Activated CD4-positive, alpha-beta T cell treated with anti-CD3 and anti-CD28 coated beads, Interleukin-2, Interleukin-4, amounts not matched to agents 100 ng/mL and 50 ng/mL, durations not matched to agents 16 hours and 8 hours (primary cell): ENCODE results near the gene ADTRP.

Source experiments
- DNase-seq: peaks from one replicate; pipeline ENCODE4 v3.0.0-alpha.2; 2020; ENCODE audit warnings: low spot score

The ADTRP gene

GRCh38 chr6:11722805-11723631 is 55.6 kb downstream of the ADTRP start:
- DNase-seq: no peak

DNA sequence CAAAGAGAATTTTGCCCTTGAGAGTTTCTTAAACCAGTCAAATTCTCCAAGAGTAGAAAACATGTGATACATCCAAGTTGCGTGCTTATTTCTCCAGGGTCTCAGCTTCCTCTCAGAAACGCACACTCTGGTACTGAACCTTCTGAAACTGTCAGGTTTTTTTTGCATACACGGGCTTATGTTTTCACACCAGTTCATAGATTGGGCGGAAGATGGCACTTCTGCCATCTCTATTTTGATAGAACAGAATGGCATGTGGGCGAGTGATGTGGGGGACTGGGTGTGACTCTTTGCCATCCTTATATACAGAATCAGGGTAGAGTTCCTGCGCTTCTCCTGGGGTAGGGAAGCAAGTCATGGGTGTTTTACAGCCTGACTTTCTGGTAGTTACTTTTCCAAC is 56.4 kb downstream of the ADTRP start:
- DNase-seq: no peak

DNA sequence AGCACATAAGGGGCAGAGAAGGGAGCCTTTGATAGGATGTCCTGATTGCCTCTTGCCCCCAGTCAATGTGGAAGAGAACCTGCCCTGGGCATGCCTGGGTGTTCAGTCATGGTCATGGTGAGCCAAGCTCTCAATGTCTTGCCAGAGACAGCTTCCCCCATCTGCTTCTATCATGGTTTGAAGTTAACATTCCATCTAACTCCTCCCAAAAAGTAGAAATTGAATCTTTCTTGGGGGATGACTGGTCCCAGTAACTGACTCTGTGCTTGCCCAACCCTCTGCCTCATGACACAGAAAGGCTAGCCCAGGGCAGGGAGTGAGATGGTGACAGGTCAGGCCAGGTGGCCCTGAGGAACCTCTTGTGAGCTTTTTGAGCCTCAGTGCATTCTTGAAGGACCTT is 60.1 kb downstream of the ADTRP start:
- DNase-seq: no peak

DNA sequence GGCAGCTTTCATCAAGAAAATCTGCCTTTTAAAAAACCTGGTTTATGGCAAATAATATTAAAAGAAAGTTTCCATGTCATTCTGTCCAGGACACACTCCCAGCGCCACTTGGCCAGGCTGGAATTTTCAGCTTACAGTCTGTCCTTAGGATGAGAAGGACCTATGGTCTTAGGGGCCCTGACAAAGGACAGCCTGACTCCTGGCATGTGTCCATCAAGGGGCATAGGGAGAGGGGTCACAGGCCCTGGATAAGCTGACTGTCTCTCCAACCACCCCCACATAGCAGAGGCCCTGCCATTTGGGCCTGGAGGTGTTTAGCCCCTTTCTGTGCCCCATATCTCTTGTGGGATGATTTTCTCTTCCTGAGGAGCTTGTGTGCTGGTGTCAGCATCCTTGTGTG is 60.6 kb downstream of the ADTRP start:
- no peak for DNase-seq

DNA sequence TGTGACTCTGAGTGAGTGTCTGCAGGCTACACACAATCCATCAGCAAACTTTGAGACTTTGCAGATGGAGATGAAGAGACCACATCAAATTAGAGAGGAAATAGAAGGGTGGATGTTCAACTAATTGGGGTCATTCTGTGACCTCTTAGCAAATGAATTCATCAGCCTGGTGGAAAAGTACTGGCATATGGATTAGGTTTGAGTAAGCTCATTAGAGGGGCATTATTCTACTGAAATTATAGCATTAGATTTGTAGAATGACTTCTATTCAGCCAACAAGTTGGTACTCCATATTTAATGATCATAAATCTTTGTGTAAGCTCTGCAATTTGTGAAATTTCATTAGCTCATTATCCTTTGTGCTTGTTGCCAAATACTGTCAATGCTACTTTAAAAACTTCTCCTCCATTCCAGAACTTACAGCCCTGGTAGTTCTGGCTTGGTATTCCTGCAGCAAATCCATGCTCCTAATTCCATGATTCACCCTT is 63.8 kb downstream of the ADTRP start:
- DNase-seq: no peak

- no peak for DNase-seq
Measured at GRCh38 chr6:11714116-11714797, 64.3 kb downstream of the ADTRP start.

DNA sequence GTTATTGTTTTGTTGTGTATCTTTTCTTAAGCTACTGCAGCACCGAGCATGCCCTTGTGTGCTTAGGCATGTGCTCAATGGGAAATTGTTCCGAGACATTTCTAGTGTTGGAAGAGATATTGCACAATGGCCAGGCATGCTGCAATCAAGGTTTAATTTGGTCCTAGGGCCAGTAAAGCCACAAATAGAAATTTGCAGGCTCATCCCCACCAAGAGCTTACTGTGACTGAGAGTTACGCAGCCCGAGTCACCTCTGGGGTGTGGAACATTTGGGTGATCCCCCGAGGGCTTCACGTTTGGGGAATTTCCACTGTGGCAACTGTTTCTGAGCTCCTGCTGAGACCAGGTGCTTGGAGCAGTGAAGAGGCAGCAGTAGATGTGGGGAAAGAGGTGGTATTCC is 65.8 kb downstream of the ADTRP start:
- no peak for DNase-seq

GRCh38 chr6:11711984-11712711 is 66.5 kb downstream of the ADTRP start:
- no peak for DNase-seq

DNA sequence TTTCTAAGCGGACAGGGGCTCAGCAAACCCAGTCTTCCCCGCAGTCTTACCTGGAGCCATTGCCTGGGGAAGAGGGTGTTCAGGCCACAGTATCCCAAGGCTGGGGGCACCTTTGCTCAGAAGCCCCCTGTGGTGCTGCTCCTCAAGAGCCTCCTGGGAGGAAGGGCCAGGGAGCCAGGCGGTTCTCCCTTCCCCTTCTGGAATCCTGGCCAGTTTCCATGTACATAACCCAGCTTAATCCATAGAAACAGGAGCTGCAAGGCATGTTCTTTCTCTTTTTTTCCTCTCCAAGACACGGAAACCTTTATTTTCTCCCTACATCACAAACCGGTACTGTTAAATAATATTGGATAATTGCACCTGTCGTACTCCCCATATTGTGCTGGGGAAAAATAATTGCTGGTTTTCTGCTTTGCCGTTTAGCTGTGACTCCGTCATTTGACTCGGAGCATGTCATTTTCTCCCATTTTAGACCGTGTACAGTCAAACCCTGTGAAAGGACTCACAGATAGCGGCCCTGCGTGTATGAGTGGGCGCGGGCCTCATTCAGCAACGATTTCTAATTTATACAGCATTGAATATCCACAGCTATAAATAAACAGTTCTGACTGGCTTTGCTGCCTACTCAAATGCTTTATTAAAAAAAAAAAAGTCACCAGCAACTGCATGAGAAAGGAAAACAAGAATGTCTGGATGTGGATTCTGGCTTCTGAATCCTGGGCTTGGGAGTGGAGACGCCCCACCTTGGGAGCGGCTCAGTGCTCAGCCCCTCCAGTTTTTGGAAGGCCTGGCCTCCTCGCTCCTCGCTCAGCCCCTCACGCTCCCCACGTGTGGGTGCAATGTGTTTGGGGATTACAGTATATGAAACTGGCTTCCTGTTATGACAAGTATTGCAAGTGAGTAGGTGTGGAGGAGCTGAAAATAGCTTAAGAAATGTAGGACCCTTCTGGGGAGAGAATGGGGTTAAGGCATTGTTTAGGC is 67.3 kb downstream of the ADTRP start:
- peak; percentile 79 for DNase-seq

DNA sequence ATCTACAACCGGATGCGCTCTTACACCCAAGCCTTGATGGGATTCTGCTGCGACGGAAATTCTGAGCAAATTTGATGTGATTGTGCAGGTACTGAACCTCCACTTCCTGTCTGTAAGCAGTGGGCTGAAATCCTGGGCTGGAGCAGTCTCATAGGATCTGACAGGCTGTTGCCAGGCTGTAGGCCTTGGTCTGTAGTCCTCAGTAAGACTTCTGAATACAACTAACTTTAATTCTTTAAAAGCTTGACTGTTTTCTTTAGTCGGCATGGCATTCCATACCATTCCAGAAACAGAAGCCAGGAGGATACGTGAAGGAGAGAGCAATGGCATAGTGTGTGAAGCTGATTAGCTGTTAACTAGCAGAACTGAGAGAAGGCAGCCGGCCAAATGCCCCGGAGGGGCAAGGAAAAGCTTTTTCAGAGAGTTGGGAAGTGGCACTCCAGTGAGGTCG is 68.3 kb downstream of the ADTRP start:
- DNase-seq: no peak

- DNase-seq: no peak
Measured at GRCh38 chr6:11706171-11706570, 72.4 kb downstream of the ADTRP start.

DNA sequence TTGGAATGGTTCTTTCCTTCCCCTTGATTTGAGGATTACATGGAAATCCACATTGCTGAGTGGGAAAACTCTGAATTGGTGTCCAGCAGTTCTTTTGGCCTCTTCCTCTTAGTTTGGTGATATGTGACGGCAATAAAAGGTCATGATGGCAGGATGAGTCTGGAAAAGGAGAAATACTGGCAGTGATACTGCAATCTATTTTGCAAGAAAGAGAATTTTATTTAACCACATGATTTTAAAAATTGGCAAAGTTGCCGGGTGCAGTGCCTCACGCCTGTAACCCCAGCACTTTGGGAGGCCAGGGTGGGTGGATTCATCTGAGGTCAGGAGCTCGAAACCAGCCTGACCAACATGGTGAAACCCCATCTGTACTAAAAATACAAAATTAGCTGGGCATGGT is 73.1 kb downstream of the ADTRP start:
- DNase-seq: no peak

DNA sequence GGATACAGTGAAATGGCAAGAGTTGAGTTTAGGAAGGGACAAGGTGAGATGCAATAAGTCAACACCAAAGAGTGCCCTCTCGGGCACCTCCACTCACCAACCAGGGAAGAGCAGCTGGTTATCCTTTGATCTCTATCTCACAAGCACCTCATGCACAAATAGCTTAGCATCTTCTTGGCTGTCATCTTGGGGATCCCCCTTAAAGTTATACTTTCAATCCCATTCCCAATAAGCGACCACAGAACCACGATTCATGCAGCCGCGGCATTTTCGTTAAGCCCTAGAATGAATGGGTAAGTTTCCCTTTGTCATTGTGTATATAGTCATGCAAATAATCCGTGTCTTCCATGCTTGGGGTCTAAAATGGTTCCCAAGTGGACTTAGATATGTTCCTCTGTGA is 73.5 kb downstream of the ADTRP start:
- DNase-seq: no peak

GRCh38 chr6:11703725-11704124 is 74.9 kb downstream of the ADTRP start:
- no peak for DNase-seq

DNA sequence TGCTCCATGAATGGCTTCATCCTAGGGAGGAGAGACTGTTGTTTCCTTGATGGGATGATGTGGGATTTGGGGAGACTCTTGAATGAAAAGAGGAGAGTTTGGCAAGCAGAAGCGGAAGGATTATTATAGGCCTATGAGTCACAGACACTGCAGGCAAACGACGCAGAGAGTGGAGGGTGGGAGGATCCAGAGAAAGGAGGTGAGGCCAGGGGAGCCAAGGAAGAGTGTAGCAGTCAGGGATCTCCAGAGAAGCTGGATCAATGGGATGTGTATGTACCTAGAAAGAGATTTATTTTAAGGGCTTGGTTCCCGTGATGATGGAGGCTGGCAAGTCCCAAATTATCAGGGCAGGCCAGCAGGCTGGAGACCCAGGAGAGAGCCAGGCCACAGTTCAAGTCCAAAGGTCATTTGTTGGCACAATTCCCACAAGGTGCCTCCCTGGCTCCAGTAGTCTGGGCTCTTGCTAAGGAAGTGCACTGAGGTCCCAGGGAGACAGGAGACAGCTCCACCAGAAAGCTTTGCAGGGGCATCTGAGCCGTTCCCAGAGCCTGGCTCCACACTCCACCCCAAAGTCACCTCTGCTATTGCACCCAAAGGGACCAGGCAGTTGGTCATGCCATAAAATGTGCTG is 76.0 kb downstream of the ADTRP start:
- no peak for DNase-seq

DNA sequence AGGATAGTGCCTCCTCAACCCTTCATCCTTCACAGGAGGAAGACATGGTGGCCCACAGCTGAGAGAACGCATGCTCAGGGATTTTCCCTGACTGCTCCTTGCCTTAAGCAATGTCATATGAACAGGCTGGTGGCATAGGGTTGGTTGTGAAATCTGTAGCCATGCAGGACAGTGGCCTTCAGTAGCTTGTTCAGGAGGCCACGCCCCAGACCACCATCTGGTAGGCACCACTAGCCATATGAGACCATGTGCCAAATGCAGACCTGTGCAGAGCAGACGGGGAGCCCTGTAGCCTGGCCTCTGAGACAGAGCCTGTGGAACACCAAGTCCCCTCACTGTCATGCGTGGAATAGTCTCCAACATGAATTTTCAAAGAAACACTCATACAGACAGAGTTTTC is 76.5 kb downstream of the ADTRP start:
- DNase-seq: no peak

DNA sequence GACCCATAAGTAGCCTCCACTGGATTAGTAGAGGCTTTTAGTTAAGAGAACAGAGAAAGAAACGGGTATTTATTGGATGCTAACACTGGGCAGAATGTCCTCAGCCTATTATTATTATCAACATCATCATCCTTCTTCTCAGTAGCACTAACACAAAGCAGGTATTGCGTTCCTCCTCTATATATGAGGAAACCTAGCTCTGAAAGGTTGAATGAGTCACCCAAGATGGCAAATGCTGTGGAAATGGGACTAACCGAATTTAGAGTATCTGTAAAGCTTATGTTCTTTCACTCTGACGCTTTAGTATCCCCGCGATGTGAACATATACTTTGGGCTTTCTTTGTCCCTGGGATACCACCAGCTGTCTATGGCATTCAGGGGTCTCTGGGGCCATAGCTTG is 77.0 kb downstream of the ADTRP start:
- DNase-seq: no peak

- peak; percentile 41 for DNase-seq
Measured at GRCh38 chr6:11700118-11700718, 78.4 kb downstream of the ADTRP start.

DNA sequence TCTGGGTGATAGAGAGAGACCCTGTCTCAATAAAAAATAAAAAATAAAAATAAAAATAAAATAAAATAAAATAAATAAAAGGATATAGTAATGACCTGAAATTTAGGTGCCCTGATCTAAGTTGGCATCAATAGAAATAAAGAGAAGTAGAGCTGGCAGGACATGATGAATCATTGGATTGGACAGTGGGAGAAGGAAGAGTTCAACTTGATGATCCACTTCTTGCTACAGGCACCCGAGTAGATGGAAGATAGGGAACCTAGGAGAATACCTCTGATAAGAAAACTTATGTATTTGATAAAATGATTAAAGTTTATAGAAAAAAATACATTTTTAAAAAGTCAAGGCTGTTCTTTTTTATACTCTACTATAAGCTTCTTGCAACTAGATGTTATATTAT is 79.0 kb downstream of the ADTRP start:
- DNase-seq: no peak
